SU-DHL-6 (cell line): Measurements from ENCODE around the gene ZG16.

Experiments
- H2AFZ ChIP-seq: fragments of 200-600 bp; sonication (generic); 2 replicates; pipeline ENCODE4 v1.6.1; 2014; ENCODE audit warnings: low read depth, mild to moderate bottlenecking, moderate library complexity, mixed read lengths, antibody characterized with exemption, low read length; ENCODE audit not compliant: severe bottlenecking
- H3F3A ChIP-seq: fragments of 200-600 bp; shearing (Covaris generic); 2 replicates; pipeline ENCODE4 v1.6.0; 2016; ENCODE audit warnings: antibody characterized with exemption, mild to moderate bottlenecking; ENCODE audit not compliant: insufficient read depth
- H3K27ac ChIP-seq: fragments of 200-600 bp; sonication (generic); 2 replicates; pipeline ENCODE4 v1.5.1; 2016; ENCODE audit warnings: low read depth, mild to moderate bottlenecking, low read length, moderate library complexity, mixed read lengths
- H3K27me3 ChIP-seq: fragments of 200-600 bp; sonication (generic), shearing (Covaris generic); 2 replicates; pipeline ENCODE4 v1.6.0; 2014; ENCODE audit warnings: mild to moderate bottlenecking, low read length
- H3K36me3 ChIP-seq: fragments of 200-600 bp; sonication (generic); 2 replicates; pipeline ENCODE4 v1.6.1; 2014; ENCODE audit warnings: mild to moderate bottlenecking, low read length, mixed read lengths
- H3K4me2 ChIP-seq: fragments of 300-600, 200-600 bp; shearing (Covaris generic), sonication (generic); 2 replicates; pipeline ENCODE4 v1.6.0; 2014; ENCODE audit warnings: low read length, low read depth, mild to moderate bottlenecking; ENCODE audit not compliant: poor library complexity, severe bottlenecking
- H3K4me3 ChIP-seq: fragments of 200-600 bp; sonication (generic); 2 replicates; pipeline ENCODE4 v1.5.1; 2014; ENCODE audit warnings: antibody characterized with exemption, low read length, mild to moderate bottlenecking, mixed read lengths; ENCODE audit not compliant: insufficient read depth, poor library complexity, severe bottlenecking
- H3K79me2 ChIP-seq: fragments of 200-600 bp; sonication (generic); 2 replicates; pipeline ENCODE4 v1.6.1; 2014; ENCODE audit warnings: mild to moderate bottlenecking, low read length, moderate library complexity; ENCODE audit not compliant: insufficient read depth
- H3K9ac ChIP-seq: fragments of 200-600 bp; sonication (generic); 2 replicates; pipeline ENCODE4 v1.7.0; 2014; ENCODE audit warnings: mild to moderate bottlenecking, low read length
- H3K9me2 ChIP-seq: fragments of 200-600 bp; sonication (generic); replicated peaks from 2 replicates; pipeline ENCODE4 v1.6.1; 2014; ENCODE audit warnings: low read length; ENCODE audit not compliant: insufficient read depth
- H3K9me3 ChIP-seq: fragments of 200-600 bp; sonication (generic); 2 replicates; pipeline ENCODE4 v1.6.1; 2014; ENCODE audit warnings: low read length, mixed read lengths; ENCODE audit not compliant: insufficient read depth
- H4K20me1 ChIP-seq: fragments of 200-600 bp; sonication (generic); 2 replicates; pipeline ENCODE4 v1.6.1; 2014; ENCODE audit warnings: low read depth, mild to moderate bottlenecking, antibody characterized with exemption, low read length, moderate library complexity, mixed read lengths
- CTCF ChIP-seq: fragments of 200-600 bp; sonication (generic); IDR thresholded peaks from one replicate; pipeline ENCODE4 v1.5.1; 2017; ENCODE audit warnings: antibody characterized with exemption, mild to moderate bottlenecking, low read length, moderate library complexity; ENCODE audit not compliant: insufficient read depth, poor library complexity, severe bottlenecking
- EZH2phosphoT487 ChIP-seq: fragments of 200-600 bp; sonication (generic), shearing (Covaris generic); conservative IDR thresholded peaks from 2 replicates; pipeline ENCODE4 v1.6.1; 2018; ENCODE audit warnings: mild to moderate bottlenecking, antibody characterized with exemption, low read length, moderate library complexity, mixed read lengths

ZG16 gene

GRCh38 chr16:29821643-29822115 lies 43.6 kb downstream of the ZG16 start:
- H3K9ac ChIP-seq: peak overlapping the region; percentile 45; the same call in 1 of the 2 replicates
- no peaks in the 10 kb centered on the region for H3K9me2 ChIP-seq
- peaks cover 5% of the 10 kb centered on the region for H3F3A ChIP-seq
- no peak for TF ChIP-seq EZH2phosphoT487
- TF ChIP-seq CTCF: no peak
- H3K4me3 ChIP-seq: no peak overlapping the region
- no peaks in the 10 kb centered on the region for H3K9me3 ChIP-seq
- no peak overlapping the region for H2AFZ ChIP-seq
- H3K79me2 ChIP-seq: peaks cover 17% of the 10 kb centered on the region
- no peaks in the 10 kb centered on the region for H4K20me1 ChIP-seq
- H3K27me3 ChIP-seq: no peaks in the 10 kb centered on the region
- no peak overlapping the region for H3K4me2 ChIP-seq
- 0 out of 2 replicates have a peak, but pooled peaks cover 2% of the 10 kb centered on the region for H3K36me3 ChIP-seq
- no peak overlapping the region for H3K27ac ChIP-seq

GRCh38 chr16:29824589-29825144 lies 46.6 kb downstream of the ZG16 start:
- no peak overlapping the region for H3K27ac ChIP-seq
- no peaks in the 10 kb centered on the region; the same call in 1 of the 2 replicates for H3F3A ChIP-seq
- H3K79me2 ChIP-seq: no peaks in the 10 kb centered on the region
- H3K9me2 ChIP-seq: no peaks in the 10 kb centered on the region
- H3K36me3 ChIP-seq: no peaks in the 10 kb centered on the region
- H3K27me3 ChIP-seq: no peaks in the 10 kb centered on the region
- H3K4me3 ChIP-seq: no peak overlapping the region
- no peak overlapping the region for H3K4me2 ChIP-seq
- H4K20me1 ChIP-seq: no peaks in the 10 kb centered on the region
- H2AFZ ChIP-seq: no peak overlapping the region
- no peaks in the 10 kb centered on the region for H3K9me3 ChIP-seq
- no peak for TF ChIP-seq EZH2phosphoT487
- TF ChIP-seq CTCF: no peak
- H3K9ac ChIP-seq: no peak overlapping the region

GRCh38 chr16:29825145-29826044 lies 47.3 kb downstream of the ZG16 start:
- Histone ChIP-seq H3K9ac (no peak overlapping the region), H3K36me3 (no peaks in the 10 kb centered on the region), H3K27me3 (no peaks in the 10 kb centered on the region), H3F3A (no peaks in the 10 kb centered on the region), H3K79me2 (no peaks in the 10 kb centered on the region), H4K20me1 (no peaks in the 10 kb centered on the region), H3K4me3 (no peak overlapping the region), H3K9me3 (no peaks in the 10 kb centered on the region), H3K27ac (no peak overlapping the region), H2AFZ (no peak overlapping the region), H3K4me2 (no peak overlapping the region), H3K9me2 (no peaks in the 10 kb centered on the region)
- no peak for TF ChIP-seq CTCF
- no peak for TF ChIP-seq EZH2phosphoT487
